SK-N-SH (cell line): ENCODE data around the gene KIF9. TPM values are rescaled to one million over a fixed set of nuclear protein-coding genes. Genes with fewer than 3 reads are reported as not detected.

Experiments used
- CTCF ChIA-PET: fragments of 300-600, 350-600 bp; formaldehyde crosslinking; extraction: SDS; loops from one replicate; lab custom pipeline; 2021; lab: Yijun Ruan, JAX
- POLR2A ChIA-PET: fragments of 350-600 bp; sonication (Branson Sonifier 250); formaldehyde crosslinking; extraction: SDS; loops from one replicate; lab custom pipeline; 2020; ENCODE audit warnings: antibody characterized with exemption, inconsistent platforms; lab: Yijun Ruan, JAX
- DNase-seq: peaks from one replicate; pipeline ENCODE4 v3.0.0; 2012
- H2AFZ ChIP-seq: fragments of 200-600 bp; sonication (generic); 2 replicates; pipeline ENCODE4 v1.8.1; 2016; ENCODE audit warnings: antibody characterized with exemption, mild to moderate bottlenecking, low read depth
- H3F3A ChIP-seq: fragments of 200-600 bp; sonication (generic); replicated peaks from 2 replicates; pipeline ENCODE3; 2016; ENCODE audit warnings: antibody characterized with exemption, mild to moderate bottlenecking; ENCODE audit not compliant: insufficient read depth
- H3K27ac ChIP-seq, 2 experiments: fragments of 200-500 bp in 1 of 2; fragments of 200-600 bp in 1 of 2; sonication (Bioruptor generic) in 1 of 2; sonication (generic), shearing (Covaris generic) in 1 of 2; 2 replicates each; pipeline versions ENCODE4 v1.5.1 to v1.6.1; 2014 to 2016; ENCODE audit warnings: low read depth in 2 of 2, inconsistent platforms in 1 of 2, low read length in 1 of 2, mild to moderate bottlenecking in 1 of 2, mixed read lengths in 1 of 2
- H3K27me3 ChIP-seq: fragments of 200-600 bp; sonication (generic), shearing (Covaris generic); 2 replicates; pipeline ENCODE4 v1.6.1; 2016; ENCODE audit warnings: mixed run types; ENCODE audit not compliant: insufficient read depth
- H3K36me3 ChIP-seq, 2 experiments: fragments of 200-500 bp in 1 of 2; fragments of 200-600 bp in 1 of 2; sonication (Bioruptor generic) in 1 of 2; sonication (generic) in 1 of 2; replicated peaks in 1 of 2; 2 replicates each; pipeline versions ENCODE3 to v1.5.1; 2014 to 2016; ENCODE audit warnings: low read length in 1 of 2, mild to moderate bottlenecking in 1 of 2; ENCODE audit not compliant: insufficient read depth in 2 of 2, control insufficient read depth in 1 of 2
- H3K4me1 ChIP-seq, 2 experiments: fragments of 200-500 bp in 1 of 2; fragments of 200-600 bp in 1 of 2; sonication (Bioruptor generic) in 1 of 2; sonication (generic), shearing (Covaris generic) in 1 of 2; 2 replicates each; pipeline versions ENCODE4 v1.5.1 to v1.6.1; 2014 to 2016; ENCODE audit warnings: low read depth in 1 of 2, low read length in 1 of 2, mixed run types in 1 of 2; ENCODE audit not compliant: insufficient read depth in 2 of 2, control insufficient read depth in 1 of 2
- H3K4me2 ChIP-seq: fragments of 200-600 bp; sonication (generic), shearing (Covaris generic); 2 replicates; pipeline ENCODE4 v1.6.1; 2017; ENCODE audit warnings: mixed run types
- H3K4me3 ChIP-seq, 2 experiments: fragments of 200-500 bp in 1 of 2; fragments of 200-600 bp in 1 of 2; sonication (Bioruptor generic) in 1 of 2; sonication (generic), shearing (Covaris generic) in 1 of 2; 2 replicates each; pipeline versions ENCODE4 v1.5.1 to v1.8.1; 2014 to 2016; ENCODE audit warnings: low read depth in 2 of 2, inconsistent platforms in 1 of 2, low read length in 1 of 2, mild to moderate bottlenecking in 1 of 2, mixed read lengths in 1 of 2, moderate library complexity in 1 of 2
- H3K79me2 ChIP-seq: fragments of 200-600 bp; sonication (generic); 2 replicates; pipeline ENCODE4 v1.8.1; 2017; ENCODE audit warnings: mild to moderate bottlenecking; ENCODE audit not compliant: insufficient read depth
- H3K9ac ChIP-seq: fragments of 200-600 bp; sonication (generic); 2 replicates; pipeline ENCODE4 v1.6.1; 2017; ENCODE audit warnings: mixed run types
- H3K9me2 ChIP-seq: fragments of 200-600 bp; sonication (generic); 2 replicates; pipeline ENCODE4 v1.6.1; 2017; ENCODE audit warnings: mixed run types
- H3K9me3 ChIP-seq: fragments of 200-600 bp; sonication (generic); 2 replicates; pipeline ENCODE4 v1.6.1; 2017; ENCODE audit warnings: mixed run types, mild to moderate bottlenecking, moderate library complexity
- H4K20me1 ChIP-seq: fragments of 200-600 bp; sonication (generic); 2 replicates; pipeline ENCODE4 v1.6.1; 2017; ENCODE audit warnings: mild to moderate bottlenecking, mixed run types; ENCODE audit not compliant: insufficient read depth
- CHD2 ChIP-seq: fragments of 150-350 bp; IDR thresholded peaks from 2 replicates; pipeline ENCODE4 v1.6.1; 2018; ENCODE audit warnings: low read length; ENCODE audit not compliant: partially characterized antibody
- FOSL2 ChIP-seq: IDR thresholded peaks from 2 replicates; pipeline ENCODE4 v1.4.0; 2012; ENCODE audit warnings: low read depth, mild to moderate bottlenecking, moderate library complexity, borderline replicate concordance
- FOXM1 ChIP-seq: IDR thresholded peaks from 2 replicates; pipeline ENCODE4 v1.4.0; 2012; ENCODE audit warnings: low read depth, mild to moderate bottlenecking
- GATA2 ChIP-seq: sonication (generic); formaldehyde crosslinking; IDR thresholded peaks from 2 replicates; pipeline ENCODE4 v1.5.0; 2020; ENCODE audit warnings: mild to moderate bottlenecking, missing genetic modification reagents
- JUND ChIP-seq: IDR thresholded peaks from 2 replicates; pipeline ENCODE4 v1.4.0; 2012
- MXI1 ChIP-seq: IDR thresholded peaks from 2 replicates; pipeline ENCODE4 v1.6.1; 2012; ENCODE audit warnings: mild to moderate bottlenecking, low read depth, low read length, improper control_type of control experiment
- NFIC ChIP-seq: IDR thresholded peaks from 2 replicates; pipeline ENCODE4 v1.4.0; 2012; ENCODE audit warnings: borderline replicate concordance
- NRF1 ChIP-seq: IDR thresholded peaks from 2 replicates; pipeline ENCODE4 v1.6.1; 2012; ENCODE audit warnings: low read depth, mild to moderate bottlenecking, low read length
- RCOR1 ChIP-seq: fragments of 150-350 bp; IDR thresholded peaks from 2 replicates; pipeline ENCODE4 v1.6.1; 2017; ENCODE audit warnings: antibody characterized with exemption, low read length
- RFX5 ChIP-seq: IDR thresholded peaks from 2 replicates; pipeline ENCODE4 v1.6.1; 2012; ENCODE audit warnings: mild to moderate bottlenecking, improper control_type of control experiment, low read length
- RXRA ChIP-seq: IDR thresholded peaks from 2 replicates; pipeline ENCODE4 v1.4.0; 2012; ENCODE audit warnings: low read depth, mild to moderate bottlenecking, borderline replicate concordance
- TAF1 ChIP-seq: IDR thresholded peaks from 2 replicates; pipeline ENCODE4 v1.6.1; 2012; ENCODE audit warnings: low read depth, mild to moderate bottlenecking, low read length, moderate library complexity, borderline replicate concordance
- TCF12 ChIP-seq: IDR thresholded peaks from 2 replicates; pipeline ENCODE4 v1.4.0; 2012
- YY1 ChIP-seq: IDR thresholded peaks from 2 replicates; pipeline ENCODE4 v1.4.0; 2012; ENCODE audit warnings: low read depth, mild to moderate bottlenecking
- whole genome bisulfite sequencing: methylation state at CpG from one replicate; pipeline ENCODE4 v1.1.6; 2017; ENCODE audit warnings: low lambda C conversion rate; 5-methylcytosine and 5-hydroxymethylcytosine counted together
- polyA plus RNA-seq, 3 experiments: library from polyadenylated mRNA; depleted of rRNA; stranded (reverse); fragments of >200 nt; gene quantifications; 2 replicates each; pipeline ENCODE4 v1.2.3, GENCODE V29; 2012
- TF ChIP-seq, protein P1 (sequence below): IDR thresholded peaks from 2 replicates; pipeline ENCODE4 v1.6.1; 2012; ENCODE audit warnings: mild to moderate bottlenecking, low read depth, low read length, moderate library complexity
- TF ChIP-seq, protein P2 (sequence below): fragments of 150-350 bp; IDR thresholded peaks from 2 replicates; pipeline ENCODE4 v1.6.1; 2016; ENCODE audit warnings: mild to moderate bottlenecking, low read depth, low read length
- TF ChIP-seq, protein P3 (sequence below): fragments of 200-600 bp; sonication (generic); IDR thresholded peaks from 2 replicates; pipeline ENCODE4 v1.6.1; 2017; ENCODE audit warnings: antibody characterized with exemption, mild to moderate bottlenecking, moderate library complexity
- TF ChIP-seq, protein P4 (sequence below): fragments of 150-350 bp; IDR thresholded peaks from 2 replicates; pipeline ENCODE4 v1.6.1; 2017; ENCODE audit warnings: antibody characterized with exemption, low read length, low read depth, borderline replicate concordance
- TF ChIP-seq, protein P5 (sequence below): IDR thresholded peaks from 2 replicates; pipeline ENCODE4 v1.4.0; 2012; ENCODE audit warnings: low read depth, borderline replicate concordance
- TF ChIP-seq, protein P6 (sequence below): IDR thresholded peaks from 2 replicates; pipeline ENCODE4; 2012

Gene KIF9
- polyA plus RNA-seq, 1 of the 3 experiments (the other 2 are of a cell fraction): 31.8 TPM

DNA sequence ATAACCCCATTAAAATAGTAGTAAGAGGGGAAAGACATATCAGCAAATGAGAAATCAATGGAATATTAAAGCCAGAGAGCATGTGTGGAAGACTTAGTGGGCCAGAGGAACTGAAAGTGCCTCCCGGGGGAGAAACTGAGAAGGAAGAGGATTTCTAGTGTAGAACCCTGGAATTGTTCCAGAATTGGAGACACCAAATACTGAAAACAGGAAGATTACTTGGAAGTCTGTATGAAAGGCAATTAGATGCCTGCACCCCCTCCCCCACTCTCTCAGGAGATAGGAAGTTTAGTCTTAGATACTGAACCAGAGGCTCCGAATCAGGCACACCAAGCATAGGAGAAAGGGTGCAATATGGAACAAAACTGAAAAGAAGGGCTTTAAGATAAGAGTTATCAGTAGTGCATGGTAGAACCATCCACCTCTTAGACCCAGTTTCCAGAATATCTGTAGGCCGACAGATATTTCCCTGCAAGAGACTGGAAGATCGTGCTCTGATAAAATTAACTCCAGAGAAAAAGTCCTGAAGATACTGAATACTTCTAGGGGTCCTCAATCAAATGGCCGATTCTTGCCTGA is 32.6 kb upstream of the KIF9 start:
- no peaks in the 10 kb centered on the region for H4K20me1 ChIP-seq
- no peak for DNase-seq
- no peak overlapping the region for H3K27ac ChIP-seq
- peaks cover 4% of the 10 kb centered on the region for H3F3A ChIP-seq
- H3K4me2 ChIP-seq: no peak overlapping the region
- H3K9ac ChIP-seq: no peak overlapping the region
- ChIA-PET CTCF (interaction anchor here (1.4 to 1.6 kb wide), 3 partner anchors 9 to 391 kb away, joined by 3 to 11 read pairs (median 5); no protein-coding TSS in a partner anchor), POLR2A (interaction anchor here (0.8 kb wide), 1 partner anchor 32 kb away, joined by 3 read pairs; the partner anchor contains the start of genes KIF9 and KLHL18)
- H3K4me3 ChIP-seq: no peak overlapping the region
- no peak for TF ChIP-seq CHD2
- TF ChIP-seq, protein P1, sequence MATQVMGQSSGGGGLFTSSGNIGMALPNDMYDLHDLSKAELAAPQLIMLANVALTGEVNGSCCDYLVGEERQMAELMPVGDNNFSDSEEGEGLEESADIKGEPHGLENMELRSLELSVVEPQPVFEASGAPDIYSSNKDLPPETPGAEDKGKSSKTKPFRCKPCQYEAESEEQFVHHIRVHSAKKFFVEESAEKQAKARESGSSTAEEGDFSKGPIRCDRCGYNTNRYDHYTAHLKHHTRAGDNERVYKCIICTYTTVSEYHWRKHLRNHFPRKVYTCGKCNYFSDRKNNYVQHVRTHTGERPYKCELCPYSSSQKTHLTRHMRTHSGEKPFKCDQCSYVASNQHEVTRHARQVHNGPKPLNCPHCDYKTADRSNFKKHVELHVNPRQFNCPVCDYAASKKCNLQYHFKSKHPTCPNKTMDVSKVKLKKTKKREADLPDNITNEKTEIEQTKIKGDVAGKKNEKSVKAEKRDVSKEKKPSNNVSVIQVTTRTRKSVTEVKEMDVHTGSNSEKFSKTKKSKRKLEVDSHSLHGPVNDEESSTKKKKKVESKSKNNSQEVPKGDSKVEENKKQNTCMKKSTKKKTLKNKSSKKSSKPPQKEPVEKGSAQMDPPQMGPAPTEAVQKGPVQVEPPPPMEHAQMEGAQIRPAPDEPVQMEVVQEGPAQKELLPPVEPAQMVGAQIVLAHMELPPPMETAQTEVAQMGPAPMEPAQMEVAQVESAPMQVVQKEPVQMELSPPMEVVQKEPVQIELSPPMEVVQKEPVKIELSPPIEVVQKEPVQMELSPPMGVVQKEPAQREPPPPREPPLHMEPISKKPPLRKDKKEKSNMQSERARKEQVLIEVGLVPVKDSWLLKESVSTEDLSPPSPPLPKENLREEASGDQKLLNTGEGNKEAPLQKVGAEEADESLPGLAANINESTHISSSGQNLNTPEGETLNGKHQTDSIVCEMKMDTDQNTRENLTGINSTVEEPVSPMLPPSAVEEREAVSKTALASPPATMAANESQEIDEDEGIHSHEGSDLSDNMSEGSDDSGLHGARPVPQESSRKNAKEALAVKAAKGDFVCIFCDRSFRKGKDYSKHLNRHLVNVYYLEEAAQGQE: no peak
- TF ChIP-seq MXI1: no peak
- TF ChIP-seq GATA2: no peak
- TF ChIP-seq, protein P2, sequence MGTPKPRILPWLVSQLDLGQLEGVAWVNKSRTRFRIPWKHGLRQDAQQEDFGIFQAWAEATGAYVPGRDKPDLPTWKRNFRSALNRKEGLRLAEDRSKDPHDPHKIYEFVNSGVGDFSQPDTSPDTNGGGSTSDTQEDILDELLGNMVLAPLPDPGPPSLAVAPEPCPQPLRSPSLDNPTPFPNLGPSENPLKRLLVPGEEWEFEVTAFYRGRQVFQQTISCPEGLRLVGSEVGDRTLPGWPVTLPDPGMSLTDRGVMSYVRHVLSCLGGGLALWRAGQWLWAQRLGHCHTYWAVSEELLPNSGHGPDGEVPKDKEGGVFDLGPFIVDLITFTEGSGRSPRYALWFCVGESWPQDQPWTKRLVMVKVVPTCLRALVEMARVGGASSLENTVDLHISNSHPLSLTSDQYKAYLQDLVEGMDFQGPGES: no peak
- TF ChIP-seq TAF1: no peak
- TF ChIP-seq, protein P3, sequence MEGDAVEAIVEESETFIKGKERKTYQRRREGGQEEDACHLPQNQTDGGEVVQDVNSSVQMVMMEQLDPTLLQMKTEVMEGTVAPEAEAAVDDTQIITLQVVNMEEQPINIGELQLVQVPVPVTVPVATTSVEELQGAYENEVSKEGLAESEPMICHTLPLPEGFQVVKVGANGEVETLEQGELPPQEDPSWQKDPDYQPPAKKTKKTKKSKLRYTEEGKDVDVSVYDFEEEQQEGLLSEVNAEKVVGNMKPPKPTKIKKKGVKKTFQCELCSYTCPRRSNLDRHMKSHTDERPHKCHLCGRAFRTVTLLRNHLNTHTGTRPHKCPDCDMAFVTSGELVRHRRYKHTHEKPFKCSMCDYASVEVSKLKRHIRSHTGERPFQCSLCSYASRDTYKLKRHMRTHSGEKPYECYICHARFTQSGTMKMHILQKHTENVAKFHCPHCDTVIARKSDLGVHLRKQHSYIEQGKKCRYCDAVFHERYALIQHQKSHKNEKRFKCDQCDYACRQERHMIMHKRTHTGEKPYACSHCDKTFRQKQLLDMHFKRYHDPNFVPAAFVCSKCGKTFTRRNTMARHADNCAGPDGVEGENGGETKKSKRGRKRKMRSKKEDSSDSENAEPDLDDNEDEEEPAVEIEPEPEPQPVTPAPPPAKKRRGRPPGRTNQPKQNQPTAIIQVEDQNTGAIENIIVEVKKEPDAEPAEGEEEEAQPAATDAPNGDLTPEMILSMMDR: no peak
- TF ChIP-seq NFIC: no peak
- TF ChIP-seq, protein P4, sequence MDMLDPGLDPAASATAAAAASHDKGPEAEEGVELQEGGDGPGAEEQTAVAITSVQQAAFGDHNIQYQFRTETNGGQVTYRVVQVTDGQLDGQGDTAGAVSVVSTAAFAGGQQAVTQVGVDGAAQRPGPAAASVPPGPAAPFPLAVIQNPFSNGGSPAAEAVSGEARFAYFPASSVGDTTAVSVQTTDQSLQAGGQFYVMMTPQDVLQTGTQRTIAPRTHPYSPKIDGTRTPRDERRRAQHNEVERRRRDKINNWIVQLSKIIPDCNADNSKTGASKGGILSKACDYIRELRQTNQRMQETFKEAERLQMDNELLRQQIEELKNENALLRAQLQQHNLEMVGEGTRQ: no peak
- no peak for TF ChIP-seq RCOR1
- TF ChIP-seq, protein P5, sequence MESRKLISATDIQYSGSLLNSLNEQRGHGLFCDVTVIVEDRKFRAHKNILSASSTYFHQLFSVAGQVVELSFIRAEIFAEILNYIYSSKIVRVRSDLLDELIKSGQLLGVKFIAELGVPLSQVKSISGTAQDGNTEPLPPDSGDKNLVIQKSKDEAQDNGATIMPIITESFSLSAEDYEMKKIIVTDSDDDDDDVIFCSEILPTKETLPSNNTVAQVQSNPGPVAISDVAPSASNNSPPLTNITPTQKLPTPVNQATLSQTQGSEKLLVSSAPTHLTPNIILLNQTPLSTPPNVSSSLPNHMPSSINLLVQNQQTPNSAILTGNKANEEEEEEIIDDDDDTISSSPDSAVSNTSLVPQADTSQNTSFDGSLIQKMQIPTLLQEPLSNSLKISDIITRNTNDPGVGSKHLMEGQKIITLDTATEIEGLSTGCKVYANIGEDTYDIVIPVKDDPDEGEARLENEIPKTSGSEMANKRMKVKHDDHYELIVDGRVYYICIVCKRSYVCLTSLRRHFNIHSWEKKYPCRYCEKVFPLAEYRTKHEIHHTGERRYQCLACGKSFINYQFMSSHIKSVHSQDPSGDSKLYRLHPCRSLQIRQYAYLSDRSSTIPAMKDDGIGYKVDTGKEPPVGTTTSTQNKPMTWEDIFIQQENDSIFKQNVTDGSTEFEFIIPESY: no peak
- TF ChIP-seq YY1: no peak
- TF ChIP-seq FOSL2: no peak
- no peak for TF ChIP-seq JUND
- no peak for TF ChIP-seq RFX5
- TF ChIP-seq NRF1: no peak
- TF ChIP-seq FOXM1: no peak
- TF ChIP-seq, protein P6, sequence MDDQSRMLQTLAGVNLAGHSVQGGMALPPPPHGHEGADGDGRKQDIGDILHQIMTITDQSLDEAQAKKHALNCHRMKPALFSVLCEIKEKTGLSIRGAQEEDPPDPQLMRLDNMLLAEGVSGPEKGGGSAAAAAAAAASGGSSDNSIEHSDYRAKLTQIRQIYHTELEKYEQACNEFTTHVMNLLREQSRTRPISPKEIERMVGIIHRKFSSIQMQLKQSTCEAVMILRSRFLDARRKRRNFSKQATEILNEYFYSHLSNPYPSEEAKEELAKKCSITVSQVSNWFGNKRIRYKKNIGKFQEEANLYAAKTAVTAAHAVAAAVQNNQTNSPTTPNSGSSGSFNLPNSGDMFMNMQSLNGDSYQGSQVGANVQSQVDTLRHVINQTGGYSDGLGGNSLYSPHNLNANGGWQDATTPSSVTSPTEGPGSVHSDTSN: no peak
- no peak for TF ChIP-seq RXRA
- no peak for TF ChIP-seq TCF12
- H3K9me3 ChIP-seq: no peaks in the 10 kb centered on the region
- no peaks in the 10 kb centered on the region for H3K9me2 ChIP-seq
- no peak overlapping the region for H2AFZ ChIP-seq
- no peaks in the 10 kb centered on the region for H3K4me1 ChIP-seq
- no peaks in the 10 kb centered on the region for H3K27me3 ChIP-seq
- WGBS: 92% methylated on average over 5 of the region's 5 CpGs
- H3K36me3 ChIP-seq: peaks cover 0 to 7% of the 10 kb centered on the region in 2 experiments
- H3K79me2 ChIP-seq: peaks cover 12% of the 10 kb centered on the region; the same call in 1 of the 2 replicates
